ENCODE data around the gene TF.
A peak's percentile ranks its signal among the peaks of the same experiment; 100 is the strongest.

The TF gene

DNA sequence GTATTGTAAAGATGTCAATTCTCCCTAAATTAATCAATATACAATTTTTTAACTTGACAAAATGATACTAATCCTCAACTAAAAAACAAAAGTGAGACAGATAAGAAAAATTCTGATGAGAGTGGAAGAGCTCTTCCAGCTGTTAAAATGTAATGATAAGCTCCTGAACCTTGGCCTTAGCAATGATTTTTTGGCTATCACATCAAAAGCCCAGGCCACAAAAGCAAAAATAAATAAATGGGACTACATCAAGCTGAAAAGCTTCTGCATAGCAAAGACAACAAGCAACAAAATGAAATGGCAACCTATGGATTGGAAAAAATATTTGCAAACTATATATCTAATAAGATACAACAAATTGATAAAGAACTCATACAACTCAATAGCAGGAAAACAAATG, 35.4 kb downstream of the TF start:
- TF ChIP-seq JUND (IDR thresholded peaks at IDR 0.05; ENCODE audit: low read depth), result no peak
- in situ Hi-C loops (cut with HindIII; ENCODE audit: low pct_unique_long_range_greater_than_20kb, low sequenced_read_pairs), result no loop called here
- DNase-seq (ENCODE audit: low read depth in 1 of 2, low spot score in 1 of 2), result no peak

DNA sequence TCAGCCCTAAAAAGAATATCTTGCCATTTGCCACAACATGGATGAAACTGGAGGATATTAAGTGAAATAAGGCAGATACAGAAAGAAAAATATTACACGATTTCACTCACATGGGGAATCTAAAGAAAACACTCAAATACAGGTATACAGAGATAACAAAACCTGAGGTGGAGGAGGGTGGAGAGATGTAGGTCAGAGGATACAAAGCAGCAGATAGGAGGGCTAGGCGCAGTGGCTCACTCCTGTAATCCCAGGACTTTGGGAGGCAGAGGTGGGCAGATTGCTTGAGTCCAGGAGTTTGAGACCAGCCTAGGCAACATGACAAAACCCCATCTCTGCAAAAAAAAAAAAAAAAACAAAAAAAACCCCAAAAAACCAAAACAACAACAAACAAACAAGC, 36.3 kb downstream of the TF start:
- in situ Hi-C loops (cut with HindIII; ENCODE audit: low pct_unique_long_range_greater_than_20kb, low sequenced_read_pairs), result no loop called here
- DNase-seq (ENCODE audit: low read depth in 1 of 2, low spot score in 1 of 2), result no peak
- no peak for TF ChIP-seq JUND (IDR thresholded peaks at IDR 0.05; ENCODE audit: low read depth)

DNA sequence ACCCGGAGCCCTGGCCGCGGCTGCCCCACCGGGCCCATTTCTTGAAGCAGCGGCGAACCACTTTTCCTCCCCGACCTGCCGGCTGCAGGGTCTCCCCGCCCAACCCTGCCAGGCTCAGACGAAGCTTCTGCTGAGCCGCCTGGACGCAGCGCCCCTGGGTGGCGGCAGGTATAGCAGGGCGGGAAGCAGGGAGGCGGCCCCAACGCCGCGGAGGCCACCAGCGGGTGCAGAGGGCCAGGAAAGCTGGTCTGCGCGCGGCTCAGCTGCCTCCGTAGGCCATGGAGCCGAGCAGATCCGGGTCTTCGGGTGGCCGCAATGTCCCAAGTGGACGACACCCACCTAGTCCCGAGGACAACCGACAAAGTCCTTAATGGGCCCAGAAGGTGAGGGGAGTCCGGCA, 37.6 kb downstream of the TF start:
- no peak for TF ChIP-seq JUND (IDR thresholded peaks at IDR 0.05; ENCODE audit: low read depth)
- in situ Hi-C loops (cut with HindIII; ENCODE audit: low pct_unique_long_range_greater_than_20kb, low sequenced_read_pairs), result no loop called here
- no peak for DNase-seq (ENCODE audit: low read depth in 1 of 2, low spot score in 1 of 2)

DNA sequence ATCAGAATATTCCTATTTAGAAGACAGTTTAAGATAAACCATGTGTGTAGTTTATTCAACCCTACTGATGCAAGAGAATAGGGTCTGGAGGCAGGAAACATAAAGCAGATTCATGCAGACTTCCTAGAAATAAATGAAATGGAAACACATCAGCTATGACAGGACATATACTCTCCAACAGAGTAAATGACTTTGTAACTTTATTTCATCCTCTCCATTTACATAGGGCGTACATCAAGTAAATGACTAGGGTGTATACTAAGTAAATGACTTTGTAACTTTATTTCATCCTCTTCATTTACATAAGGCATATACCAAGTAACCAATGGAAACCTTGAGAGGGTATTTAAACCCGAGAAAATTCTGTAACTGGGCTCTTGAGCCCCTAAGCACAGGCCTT, 41.8 kb downstream of the TF start:
- in situ Hi-C loops (cut with HindIII; ENCODE audit: low pct_unique_long_range_greater_than_20kb, low sequenced_read_pairs), result no loop called here
- no peak for TF ChIP-seq JUND (IDR thresholded peaks at IDR 0.05; ENCODE audit: low read depth)
- DNase-seq (ENCODE audit: low read depth in 1 of 2, low spot score in 1 of 2), result no peak

DNA sequence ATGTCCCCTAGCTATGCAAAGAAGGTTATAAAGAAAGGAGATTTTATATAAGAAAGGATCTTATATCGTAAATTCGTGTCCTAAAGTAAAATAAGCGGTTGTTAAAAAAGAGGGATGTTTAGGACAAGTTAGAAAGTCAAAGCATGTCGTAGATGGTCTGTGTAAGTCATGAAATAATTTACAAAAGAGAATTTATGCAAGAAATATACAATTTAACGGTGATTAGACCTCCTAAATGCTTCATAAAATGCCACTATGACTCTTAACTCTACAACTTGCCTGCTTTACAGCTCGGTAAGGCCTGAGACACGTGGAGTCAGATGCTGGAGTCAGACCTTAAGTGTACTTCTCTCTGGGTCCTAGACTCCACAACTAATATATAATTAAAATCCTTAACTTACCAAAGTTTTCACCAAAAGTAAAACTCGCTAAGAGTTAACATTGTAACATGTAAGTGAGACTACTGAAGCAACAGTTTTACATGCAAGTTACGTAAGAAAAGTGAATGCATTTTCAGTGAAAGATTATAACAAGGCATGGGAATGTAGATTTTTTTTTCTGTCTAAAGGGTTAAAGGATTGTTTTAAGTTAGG, 46.1 kb downstream of the TF start:
- no peak for TF ChIP-seq JUND (IDR thresholded peaks at IDR 0.05; ENCODE audit: low read depth)
- peak in 1 of 2 experiments; percentile 67 for DNase-seq (ENCODE audit: low read depth in 1 of 2, low spot score in 1 of 2)
- in situ Hi-C loops (cut with HindIII; ENCODE audit: low pct_unique_long_range_greater_than_20kb, low sequenced_read_pairs), result no loop called here

DNA sequence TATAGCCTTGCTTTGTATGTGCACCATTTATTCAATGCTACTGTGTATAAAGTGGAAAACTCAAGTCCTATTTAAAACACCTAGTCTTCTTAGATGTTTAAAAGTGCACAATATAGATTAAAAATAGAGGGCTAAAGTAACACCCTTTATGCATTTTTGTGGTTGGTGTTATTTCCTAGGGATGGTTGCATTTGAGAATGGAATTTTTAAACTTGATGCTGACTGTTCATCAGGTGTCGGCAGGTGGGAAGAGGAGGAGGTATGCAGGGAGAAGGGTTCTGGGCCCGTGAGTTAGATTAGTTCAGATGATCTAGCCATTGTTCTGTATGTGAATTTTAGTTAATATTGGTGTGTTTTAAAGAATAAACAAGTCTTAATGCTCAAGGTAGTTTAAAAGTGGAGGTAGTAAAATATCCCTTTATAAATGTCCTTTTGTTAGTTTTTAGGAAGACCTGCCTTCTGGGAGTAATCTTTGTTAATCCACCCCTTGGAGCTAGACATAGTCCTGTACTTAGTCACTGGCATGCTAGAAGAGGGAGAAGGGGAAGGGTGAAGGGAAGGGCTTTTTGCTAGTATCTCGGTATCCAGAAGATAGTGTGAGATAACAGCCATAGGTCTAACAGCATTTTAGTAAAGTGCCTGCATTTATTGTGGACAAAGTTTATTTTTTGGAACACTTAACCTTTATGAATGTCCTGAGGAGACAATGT, 51.4 kb downstream of the TF start:
- DNase-seq (ENCODE audit: low read depth in 1 of 2, low spot score in 1 of 2), result no peak
- in situ Hi-C loops (cut with HindIII; ENCODE audit: low pct_unique_long_range_greater_than_20kb, low sequenced_read_pairs), result no loop called here
- TF ChIP-seq JUND (IDR thresholded peaks at IDR 0.05; ENCODE audit: low read depth), result no peak

DNA sequence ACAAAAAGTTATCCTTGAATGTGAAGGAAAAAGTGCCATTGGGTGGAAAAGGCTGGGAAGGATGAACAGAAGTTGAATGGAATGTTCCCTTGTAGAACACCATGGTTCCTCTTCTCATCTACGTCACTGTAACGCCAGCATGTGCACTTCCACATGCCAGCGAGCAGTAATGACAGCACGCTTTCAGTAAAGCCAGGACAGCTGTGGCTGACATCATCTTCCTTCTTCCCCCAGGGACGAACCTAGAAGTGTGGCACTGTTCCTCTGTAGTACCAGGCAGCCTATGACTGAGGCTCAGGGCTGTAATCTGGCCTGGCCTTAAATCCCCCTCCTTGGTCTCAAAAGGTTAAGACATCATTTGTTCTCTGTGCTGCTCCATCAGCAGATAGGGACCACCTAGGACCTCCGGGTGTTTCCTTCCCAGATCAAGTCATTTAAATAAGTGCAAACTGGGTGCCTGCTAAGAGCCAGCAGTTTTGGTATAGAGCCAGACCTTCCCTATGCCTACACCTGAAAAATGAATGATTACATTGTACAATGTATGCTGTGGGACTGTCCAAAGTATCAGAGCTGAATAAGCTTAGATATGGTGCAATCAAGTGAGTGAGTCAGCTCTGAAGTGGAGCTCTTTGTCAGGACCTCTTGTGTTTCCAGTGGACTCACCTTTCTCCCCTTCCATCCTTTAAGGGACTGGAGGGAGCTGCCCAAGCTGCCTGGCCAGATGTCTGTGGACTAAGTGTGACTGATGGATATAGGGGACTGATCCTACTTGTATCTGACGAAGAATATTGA, 53.8 kb downstream of the TF start:
- TF ChIP-seq JUND (IDR thresholded peaks at IDR 0.05; ENCODE audit: low read depth), result no peak
- DNase-seq (ENCODE audit: low read depth in 1 of 2, low spot score in 1 of 2), result no peak
- in situ Hi-C loops (cut with HindIII; ENCODE audit: low pct_unique_long_range_greater_than_20kb, low sequenced_read_pairs), result no loop called here

DNA sequence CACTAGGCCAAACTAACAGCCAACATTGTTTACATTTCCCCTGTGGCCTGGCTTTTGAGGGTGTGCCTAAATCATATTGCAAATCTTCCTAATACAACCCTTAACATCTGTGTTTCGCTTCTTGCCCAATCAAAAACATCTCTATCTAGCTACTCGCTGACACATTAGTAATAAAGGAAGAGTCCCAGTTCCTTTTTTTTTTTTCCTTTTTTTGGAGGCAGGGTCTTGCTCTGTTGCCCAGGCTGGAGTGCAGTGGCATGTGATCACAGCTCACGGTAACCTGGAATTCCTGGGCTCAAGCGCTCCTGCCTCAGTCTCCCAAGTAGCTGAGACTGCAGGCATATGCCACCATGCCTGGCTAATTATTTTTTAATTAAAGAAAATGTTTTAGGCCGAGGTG, 57.3 kb downstream of the TF start:
- in situ Hi-C loops (cut with HindIII; ENCODE audit: low pct_unique_long_range_greater_than_20kb, low sequenced_read_pairs), result no loop called here
- no peak for TF ChIP-seq JUND (IDR thresholded peaks at IDR 0.05; ENCODE audit: low read depth)
- no peak for DNase-seq (ENCODE audit: low read depth in 1 of 2, low spot score in 1 of 2)

DNA sequence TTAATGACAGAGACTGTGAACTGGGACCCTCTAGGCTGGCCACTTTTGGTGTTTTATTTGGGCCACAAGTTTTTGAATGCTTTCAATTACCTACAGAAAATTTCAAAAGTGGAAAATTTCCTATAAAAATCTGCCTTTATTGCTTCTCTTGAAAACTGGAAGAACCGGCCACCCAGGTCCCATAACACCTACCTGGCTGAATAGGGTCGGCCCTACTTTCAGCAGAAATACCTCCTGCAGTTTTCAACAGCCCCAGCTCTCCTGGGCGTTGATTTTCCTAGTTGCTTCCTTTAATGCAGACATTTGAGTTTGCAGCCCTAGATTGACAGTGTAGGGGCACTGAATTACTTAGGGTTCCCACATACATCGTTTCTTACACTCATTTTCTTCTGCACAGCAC, 58.7 kb downstream of the TF start:
- TF ChIP-seq JUND (IDR thresholded peaks at IDR 0.05; ENCODE audit: low read depth), result no peak
- DNase-seq (ENCODE audit: low read depth in 1 of 2, low spot score in 1 of 2), result peak in 1 of 2 experiments; percentile 18
- in situ Hi-C loops (cut with HindIII; ENCODE audit: low pct_unique_long_range_greater_than_20kb, low sequenced_read_pairs), result no loop called here

DNA sequence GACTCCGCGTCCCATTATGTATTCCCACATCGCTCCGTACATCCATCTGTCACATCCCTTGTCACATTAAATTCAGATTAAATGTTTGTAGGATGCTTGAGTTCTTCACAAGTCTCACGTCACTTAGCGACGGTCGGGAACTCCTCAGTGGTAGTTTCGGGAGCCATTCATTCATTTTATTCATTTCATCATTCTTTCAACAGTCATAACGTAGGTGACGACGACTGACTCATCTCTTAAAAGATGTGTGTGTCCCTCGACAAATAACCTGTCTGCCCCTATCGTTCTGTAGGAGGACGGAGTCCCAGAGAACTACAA, 59.1 kb downstream of the TF start:
- TF ChIP-seq JUND (IDR thresholded peaks at IDR 0.05; ENCODE audit: low read depth), result no peak
- DNase-seq (ENCODE audit: low read depth in 1 of 2, low spot score in 1 of 2), result no peak
- in situ Hi-C loops (cut with HindIII; ENCODE audit: low pct_unique_long_range_greater_than_20kb, low sequenced_read_pairs), result no loop called here

DNA sequence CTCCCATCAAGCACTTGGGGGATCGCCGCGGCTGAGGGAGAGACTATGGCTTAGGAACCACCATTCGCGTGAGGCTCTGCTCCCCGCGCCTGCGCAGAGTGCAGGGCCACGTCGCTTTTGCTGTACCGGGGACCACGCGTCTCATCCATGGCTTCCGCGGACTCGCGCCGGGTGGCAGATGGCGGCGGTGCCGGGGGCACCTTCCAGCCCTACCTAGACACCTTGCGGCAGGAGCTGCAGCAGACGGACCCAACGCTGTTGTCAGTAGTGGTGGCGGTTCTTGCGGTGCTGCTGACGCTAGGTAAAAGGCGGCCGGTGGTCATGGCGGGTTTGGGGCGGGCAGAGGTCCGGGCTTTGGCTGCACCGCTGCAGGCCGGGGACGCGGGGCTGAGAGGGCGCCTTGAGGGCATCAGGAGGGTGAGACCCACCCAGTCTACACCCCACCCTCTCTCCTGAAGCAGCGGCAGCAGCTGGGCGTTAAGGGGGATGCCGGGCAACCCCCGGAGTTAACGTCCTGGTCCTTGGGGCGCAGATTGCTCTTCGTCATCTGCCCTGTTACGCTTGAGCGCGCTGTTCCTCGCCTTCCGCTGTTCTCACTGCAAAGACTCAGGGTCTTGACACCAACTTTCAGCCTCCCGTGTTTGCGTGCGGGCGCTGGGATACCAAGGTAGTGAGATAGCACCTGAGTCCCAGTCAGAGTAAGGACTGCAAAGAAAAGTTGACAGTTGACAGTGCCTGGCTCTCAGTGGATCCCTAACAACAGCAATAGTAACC, 59.7 kb downstream of the TF start, which contains the start of gene SRPRB:
TSS of gene SRPRB (plus strand) at position 114 of the 774 bp plus-strand sequence. CDS start at position 148, 34 bp downstream.
- in situ Hi-C loops (cut with HindIII; ENCODE audit: low pct_unique_long_range_greater_than_20kb, low sequenced_read_pairs), result no loop called here
- peak; percentile 95 for DNase-seq (ENCODE audit: low read depth in 1 of 2, low spot score in 1 of 2)
- TF ChIP-seq JUND (IDR thresholded peaks at IDR 0.05; ENCODE audit: low read depth), result no peak

DNA sequence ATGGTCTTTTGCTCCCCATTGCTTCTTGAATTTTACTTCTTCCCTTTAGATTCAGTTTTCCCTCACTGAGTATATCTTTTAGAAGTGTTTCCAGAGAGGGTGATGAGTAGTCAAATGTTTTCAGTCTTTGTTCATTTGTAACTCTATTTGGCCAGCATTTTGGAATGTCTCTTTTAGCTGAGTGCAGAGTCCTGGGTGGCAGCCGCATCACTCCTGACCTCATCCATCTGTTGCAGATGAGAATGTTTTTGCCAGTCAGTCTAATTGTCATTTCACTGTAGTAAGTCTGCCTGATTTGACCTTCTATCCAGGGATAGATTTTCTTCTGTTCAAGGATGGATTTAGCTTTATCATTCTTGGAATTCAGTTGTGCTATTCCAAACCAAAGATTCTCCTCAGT, 66.7 kb downstream of the TF start:
- no peak for DNase-seq (ENCODE audit: low read depth in 1 of 2, low spot score in 1 of 2)
- TF ChIP-seq JUND (IDR thresholded peaks at IDR 0.05; ENCODE audit: low read depth), result no peak
- in situ Hi-C loops (cut with HindIII; ENCODE audit: low pct_unique_long_range_greater_than_20kb, low sequenced_read_pairs), result no loop called here
